Measurements from ENCODE around the gene BCAR1.

The BCAR1 gene

GRCh38 chr16:75203667-75204409 is 47.6 kb downstream of the BCAR1 start:
- DNase-seq (ENCODE audit: low spot score): no peak

GRCh38 chr16:75203096-75203495 is 48.3 kb downstream of the BCAR1 start:
- DNase-seq (ENCODE audit: low spot score): no peak

- DNase-seq (ENCODE audit: low spot score): no peak
Observed at GRCh38 chr16:75202069-75202590, 49.3 kb downstream of the BCAR1 start.

- peak; percentile 83 for DNase-seq (ENCODE audit: low spot score)
Observed at GRCh38 chr16:75198135-75198600, 53.3 kb downstream of the BCAR1 start.

- DNase-seq (ENCODE audit: low spot score): no peak
Observed at GRCh38 chr16:75197522-75198134, 53.8 kb downstream of the BCAR1 start.

GRCh38 chr16:75196836-75197235 is 54.6 kb downstream of the BCAR1 start:
- no peak for DNase-seq (ENCODE audit: low spot score)

- DNase-seq (ENCODE audit: low spot score): no peak
Observed at GRCh38 chr16:75195811-75196790, 55.3 kb downstream of the BCAR1 start.

GRCh38 chr16:75193730-75194444 is 57.5 kb downstream of the BCAR1 start:
- DNase-seq (ENCODE audit: low spot score): no peak

GRCh38 chr16:75193265-75193650 is 58.2 kb downstream of the BCAR1 start:
- no peak for DNase-seq (ENCODE audit: low spot score)

- no peak for DNase-seq (ENCODE audit: low spot score)
Observed at GRCh38 chr16:75192606-75193264, 58.7 kb downstream of the BCAR1 start.

GRCh38 chr16:75189638-75190245 is 61.7 kb downstream of the BCAR1 start:
- no peak for DNase-seq (ENCODE audit: low spot score)

- no peak for DNase-seq (ENCODE audit: low spot score)
Observed at GRCh38 chr16:75188832-75189477, 62.5 kb downstream of the BCAR1 start.

GRCh38 chr16:75181630-75182029 is 69.8 kb downstream of the BCAR1 start:
- no peak for DNase-seq (ENCODE audit: low spot score)

GRCh38 chr16:75179208-75179607 is 72.2 kb downstream of the BCAR1 start:
- DNase-seq (ENCODE audit: low spot score): no peak
